Neutrophil (primary cell): ENCODE results near the gene CCM2.
A peak's percentile ranks its signal among the peaks of the same experiment; 100 is the strongest.

Experiments used
- H3K27ac ChIP-seq: fragments of 200-600 bp; sonication (generic); 2 replicates; pipeline ENCODE4 v1.5.1; 2016; ENCODE audit warnings: mild to moderate bottlenecking, moderate library complexity
- H3K27me3 ChIP-seq: fragments of 200-600 bp; sonication (generic); 2 replicates; pipeline ENCODE4 v1.6.0; 2016; ENCODE audit warnings: mild to moderate bottlenecking
- H3K36me3 ChIP-seq: fragments of 200-600 bp; sonication (generic); 2 replicates; pipeline ENCODE4 v1.5.1; 2017
- H3K4me1 ChIP-seq, 2 experiments: fragments of 200-600 bp in 1 of 2; sonication (generic) in 1 of 2; 1 replicate in 1 of 2; 2 replicates in 1 of 2; pipeline versions ENCODE4 v1.5.1 to v1.6.1; 2013 to 2016; ENCODE audit warnings: low read depth in 1 of 2, low read length in 1 of 2, mild to moderate bottlenecking in 1 of 2, moderate library complexity in 1 of 2; ENCODE audit not compliant: control insufficient read depth in 1 of 2, insufficient read depth in 1 of 2
- H3K4me3 ChIP-seq, 2 experiments: fragments of 200-600 bp in 1 of 2; sonication (generic) in 1 of 2; 1 replicate in 1 of 2; 2 replicates in 1 of 2; pipeline ENCODE4 v1.5.1; 2013 to 2016; ENCODE audit warnings: low read depth in 1 of 2, low read length in 1 of 2, mild to moderate bottlenecking in 1 of 2, moderate library complexity in 1 of 2
- H3K9me3 ChIP-seq: fragments of 200-600 bp; sonication (generic); 2 replicates; pipeline ENCODE4 v1.5.1; 2016
- TF ChIP-seq, protein P1 (sequence below): fragments of 200-600 bp; sonication (generic); IDR thresholded peaks from 2 replicates; pipeline ENCODE4 v1.5.1; 2016; ENCODE audit warnings: antibody characterized with exemption

The CCM2 gene

GRCh38 chr7:44983742-44984477 is 16.1 kb upstream of the CCM2 start:
- Histone ChIP-seq H3K27me3 (no peaks in the 10 kb centered on the region), H3K36me3 (peaks cover 4% of the 10 kb centered on the region), H3K27ac (no peak overlapping the region), H3K4me3 (no peak overlapping the region), H3K4me1 (peaks cover 34 to 36% of the 10 kb centered on the region in 2 experiments), H3K9me3 (no peaks in the 10 kb centered on the region)
- TF ChIP-seq, protein P1, sequence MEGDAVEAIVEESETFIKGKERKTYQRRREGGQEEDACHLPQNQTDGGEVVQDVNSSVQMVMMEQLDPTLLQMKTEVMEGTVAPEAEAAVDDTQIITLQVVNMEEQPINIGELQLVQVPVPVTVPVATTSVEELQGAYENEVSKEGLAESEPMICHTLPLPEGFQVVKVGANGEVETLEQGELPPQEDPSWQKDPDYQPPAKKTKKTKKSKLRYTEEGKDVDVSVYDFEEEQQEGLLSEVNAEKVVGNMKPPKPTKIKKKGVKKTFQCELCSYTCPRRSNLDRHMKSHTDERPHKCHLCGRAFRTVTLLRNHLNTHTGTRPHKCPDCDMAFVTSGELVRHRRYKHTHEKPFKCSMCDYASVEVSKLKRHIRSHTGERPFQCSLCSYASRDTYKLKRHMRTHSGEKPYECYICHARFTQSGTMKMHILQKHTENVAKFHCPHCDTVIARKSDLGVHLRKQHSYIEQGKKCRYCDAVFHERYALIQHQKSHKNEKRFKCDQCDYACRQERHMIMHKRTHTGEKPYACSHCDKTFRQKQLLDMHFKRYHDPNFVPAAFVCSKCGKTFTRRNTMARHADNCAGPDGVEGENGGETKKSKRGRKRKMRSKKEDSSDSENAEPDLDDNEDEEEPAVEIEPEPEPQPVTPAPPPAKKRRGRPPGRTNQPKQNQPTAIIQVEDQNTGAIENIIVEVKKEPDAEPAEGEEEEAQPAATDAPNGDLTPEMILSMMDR, result no peak

DNA sequence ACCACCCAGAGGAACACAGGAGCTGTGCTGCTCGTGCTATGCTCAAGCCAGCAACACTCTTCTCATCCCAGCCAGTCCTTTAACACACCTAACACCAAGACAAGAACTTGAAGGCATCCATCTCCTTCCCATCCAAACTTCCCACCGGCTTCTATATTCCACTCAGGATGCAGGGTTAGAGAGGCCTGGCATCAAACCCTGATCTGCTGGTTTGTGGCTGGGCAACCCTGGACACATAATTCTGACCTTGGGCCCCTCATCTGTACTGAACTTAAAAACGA is 15.6 kb upstream of the CCM2 start:
- Histone ChIP-seq H3K27ac (no peak overlapping the region), H3K36me3 (peaks cover 4% of the 10 kb centered on the region), H3K4me1 (peaks cover 29 to 32% of the 10 kb centered on the region in 2 experiments), H3K27me3 (no peaks in the 10 kb centered on the region), H3K9me3 (no peaks in the 10 kb centered on the region), H3K4me3 (no peak overlapping the region)
- TF ChIP-seq, protein P1, result no peak

DNA sequence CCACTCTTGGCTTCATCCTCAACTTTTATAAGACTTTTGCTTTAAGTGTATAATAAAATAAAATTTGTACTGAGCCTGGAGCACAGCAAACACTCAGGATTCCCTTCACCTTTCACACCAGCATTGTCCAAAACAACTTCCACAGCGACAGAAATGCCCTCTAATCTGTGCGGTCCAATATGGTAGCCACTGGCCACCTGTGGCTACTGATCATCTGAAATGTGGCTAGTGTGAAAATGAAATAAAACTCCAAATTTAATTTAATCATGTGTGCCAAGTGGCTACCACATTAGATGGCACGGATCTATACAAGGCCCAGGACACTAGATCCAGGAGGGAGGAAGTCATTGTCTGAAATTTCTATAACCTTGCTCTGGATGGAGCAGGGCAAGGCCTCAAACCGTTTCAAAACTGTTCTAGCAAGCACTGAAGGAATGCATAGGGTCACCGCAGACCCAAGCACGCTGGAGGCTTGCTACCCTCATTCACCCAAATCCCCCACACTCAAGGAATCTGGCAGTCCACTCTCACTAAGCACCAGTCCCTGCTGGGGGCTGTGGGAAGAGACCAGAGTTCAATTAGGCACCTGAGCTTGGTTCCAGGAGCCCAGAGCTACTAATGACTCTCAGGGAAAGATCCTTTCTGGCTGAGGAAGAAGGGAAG is 14.8 kb upstream of the CCM2 start:
- Histone ChIP-seq H3K9me3 (no peaks in the 10 kb centered on the region), H3K27ac (peak overlapping the region; percentile 85), H3K4me1 (peaks cover 25 to 27% of the 10 kb centered on the region in 2 experiments), H3K27me3 (no peaks in the 10 kb centered on the region), H3K36me3 (peaks cover 4% of the 10 kb centered on the region), H3K4me3 (no peak overlapping the region)
- TF ChIP-seq, protein P1, result no peak

DNA sequence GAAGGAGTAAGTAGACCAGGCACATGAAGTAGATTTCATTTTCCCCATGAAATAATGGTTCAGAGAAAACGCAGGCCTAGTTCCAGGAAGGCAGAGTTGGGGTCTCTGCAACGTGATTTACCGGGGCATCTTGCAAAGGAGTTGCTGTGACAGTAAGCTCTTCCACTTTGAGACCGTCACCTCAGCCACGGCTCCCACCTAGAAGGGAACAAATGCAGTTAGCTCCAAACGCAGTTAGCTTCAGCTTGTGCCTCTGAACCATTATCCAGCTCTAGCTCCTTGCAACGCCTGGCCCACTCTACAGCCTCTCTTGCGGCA is 14.1 kb upstream of the CCM2 start:
- Histone ChIP-seq H3K4me3 (peak overlapping the region; percentile 78 to 94), H3K27ac (peak overlapping the region; percentile 85), H3K27me3 (no peaks in the 10 kb centered on the region), H3K36me3 (peaks cover 4% of the 10 kb centered on the region), H3K9me3 (no peaks in the 10 kb centered on the region), H3K4me1 (peaks cover 19 to 20% of the 10 kb centered on the region in 2 experiments)
- TF ChIP-seq, protein P1, result no peak

- H3K27me3 ChIP-seq, result no peaks in the 10 kb centered on the region
- H3K36me3 ChIP-seq, result peaks cover 4% of the 10 kb centered on the region
- no peaks in the 10 kb centered on the region for H3K9me3 ChIP-seq
- H3K4me1 ChIP-seq, result peaks cover 19% of the 10 kb centered on the region in 2 experiments
- TF ChIP-seq, protein P1, result peak; percentile 4
- peak overlapping the region; percentile 78 to 94 for H3K4me3 ChIP-seq
- H3K27ac ChIP-seq, result peak overlapping the region; percentile 85
These were observed 13.6 kb upstream of the CCM2 start for GRCh38 chr7:44986218-44987053.
